ENCODE data around the gene DOCK7. TPM values are rescaled to one million over a fixed set of nuclear protein-coding genes. Genes with fewer than 3 reads are reported as not detected.

Gene DOCK7
- total RNA-seq, 1 donor from 2014 or later = 40.6 TPM

- DNase-seq (ENCODE audit: low read depth) = no peak
- H3K27me3 ChIP-seq (ENCODE audit: control insufficient read depth, insufficient read depth, low read length) = no peaks in the 10 kb centered on the region
- H3K36me3 ChIP-seq (ENCODE audit: control insufficient read depth, insufficient read depth, low read length) = no peaks in the 10 kb centered on the region
- no peak overlapping the region for H3K4me3 ChIP-seq (ENCODE audit: low read depth, low read length)
- TF ChIP-seq, protein P1, sequence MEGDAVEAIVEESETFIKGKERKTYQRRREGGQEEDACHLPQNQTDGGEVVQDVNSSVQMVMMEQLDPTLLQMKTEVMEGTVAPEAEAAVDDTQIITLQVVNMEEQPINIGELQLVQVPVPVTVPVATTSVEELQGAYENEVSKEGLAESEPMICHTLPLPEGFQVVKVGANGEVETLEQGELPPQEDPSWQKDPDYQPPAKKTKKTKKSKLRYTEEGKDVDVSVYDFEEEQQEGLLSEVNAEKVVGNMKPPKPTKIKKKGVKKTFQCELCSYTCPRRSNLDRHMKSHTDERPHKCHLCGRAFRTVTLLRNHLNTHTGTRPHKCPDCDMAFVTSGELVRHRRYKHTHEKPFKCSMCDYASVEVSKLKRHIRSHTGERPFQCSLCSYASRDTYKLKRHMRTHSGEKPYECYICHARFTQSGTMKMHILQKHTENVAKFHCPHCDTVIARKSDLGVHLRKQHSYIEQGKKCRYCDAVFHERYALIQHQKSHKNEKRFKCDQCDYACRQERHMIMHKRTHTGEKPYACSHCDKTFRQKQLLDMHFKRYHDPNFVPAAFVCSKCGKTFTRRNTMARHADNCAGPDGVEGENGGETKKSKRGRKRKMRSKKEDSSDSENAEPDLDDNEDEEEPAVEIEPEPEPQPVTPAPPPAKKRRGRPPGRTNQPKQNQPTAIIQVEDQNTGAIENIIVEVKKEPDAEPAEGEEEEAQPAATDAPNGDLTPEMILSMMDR (IDR thresholded peaks at IDR 0.05; ENCODE audit: insufficient read depth, low read length, poor library complexity, severe bottlenecking) = no peak
Measured at GRCh38 chr1:62481681-62482080, 206.5 kb downstream of the DOCK7 start.

DNA sequence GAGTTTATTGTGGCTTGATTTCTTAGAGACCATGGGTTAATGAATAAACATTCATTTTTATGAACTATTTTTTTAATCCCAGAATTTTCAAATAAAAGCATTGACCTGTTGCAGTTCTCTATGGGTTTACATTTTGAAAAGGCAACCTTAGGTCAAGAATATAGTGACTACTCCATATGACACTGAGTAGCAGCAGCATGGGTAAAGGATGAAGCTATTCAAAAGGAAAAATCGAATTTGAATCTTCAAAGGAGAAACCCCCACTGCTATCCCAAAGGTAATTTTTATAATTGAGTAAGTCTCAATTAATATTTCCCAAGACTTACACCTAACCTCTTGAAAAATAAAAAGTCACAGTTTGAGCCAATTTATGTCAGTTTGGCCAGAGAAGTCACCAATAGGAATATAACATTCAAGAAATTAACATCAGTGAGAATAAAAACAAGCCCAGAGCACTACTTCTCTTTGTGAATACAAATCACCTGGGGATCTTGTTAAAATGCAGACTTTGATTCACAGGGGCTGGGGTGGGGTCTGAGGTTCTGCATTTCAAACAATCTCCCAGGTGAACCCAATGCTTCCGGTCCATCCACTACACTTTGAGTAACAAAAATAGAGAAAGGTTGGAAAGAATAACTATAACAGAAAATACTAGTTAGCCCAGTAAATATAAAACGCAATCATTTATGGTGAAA is 211.5 kb downstream of the DOCK7 start:
- no peaks in the 10 kb centered on the region for H3K36me3 ChIP-seq (ENCODE audit: control insufficient read depth, insufficient read depth, low read length)
- no peaks in the 10 kb centered on the region for H3K27me3 ChIP-seq (ENCODE audit: control insufficient read depth, insufficient read depth, low read length)
- TF ChIP-seq, protein P1 (IDR thresholded peaks at IDR 0.05; ENCODE audit: insufficient read depth, low read length, poor library complexity, severe bottlenecking) = no peak
- no peak overlapping the region for H3K4me3 ChIP-seq (ENCODE audit: low read depth, low read length)
- DNase-seq (ENCODE audit: low read depth) = no peak

DNA sequence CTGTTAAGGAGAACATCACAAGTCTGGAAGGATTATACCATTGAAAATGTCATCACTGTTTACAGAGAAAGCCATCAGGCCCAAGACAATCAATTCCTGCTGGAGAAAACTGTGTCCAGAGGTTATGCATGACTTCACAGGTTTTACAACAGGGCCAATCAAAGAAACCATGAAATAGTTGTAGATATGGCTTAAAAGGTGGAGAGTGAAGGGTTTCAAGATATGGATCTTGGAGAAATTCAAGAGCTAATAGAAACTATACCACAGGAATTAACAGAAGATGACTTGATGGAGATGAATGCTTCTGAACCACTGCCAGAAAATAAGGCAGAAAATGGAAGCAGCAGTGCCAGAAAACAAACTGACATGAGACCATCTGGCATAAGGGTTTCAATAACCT is 221.1 kb downstream of the DOCK7 start:
- no peak overlapping the region for H3K4me3 ChIP-seq (ENCODE audit: low read depth, low read length)
- DNase-seq (ENCODE audit: low read depth) = no peak
- TF ChIP-seq, protein P1 (IDR thresholded peaks at IDR 0.05; ENCODE audit: insufficient read depth, low read length, poor library complexity, severe bottlenecking) = no peak

DNA sequence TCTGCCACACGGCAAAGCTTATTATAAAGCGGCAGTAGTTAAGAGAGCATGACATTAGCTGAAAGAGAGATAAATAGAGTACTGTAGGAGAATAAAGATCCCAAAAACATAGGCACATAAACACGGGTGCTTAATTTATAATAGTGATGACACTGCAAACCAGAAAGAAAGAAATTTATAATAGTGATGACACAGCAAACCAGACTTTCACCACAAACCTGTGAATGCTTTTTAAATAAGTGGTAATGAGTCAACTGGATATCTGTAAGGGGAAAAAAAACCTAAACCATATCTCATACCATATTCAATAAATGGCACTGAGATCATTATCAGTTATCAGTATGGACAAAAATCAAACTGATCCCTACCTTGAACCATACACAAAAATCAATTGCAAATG is 225.8 kb downstream of the DOCK7 start:
- TF ChIP-seq, protein P1 (IDR thresholded peaks at IDR 0.05; ENCODE audit: insufficient read depth, low read length, poor library complexity, severe bottlenecking) = no peak
- H3K4me3 ChIP-seq (ENCODE audit: low read depth, low read length) = no peak overlapping the region
- no peaks in the 10 kb centered on the region for H3K36me3 ChIP-seq (ENCODE audit: control insufficient read depth, insufficient read depth, low read length)
- no peak for DNase-seq (ENCODE audit: low read depth)
- no peaks in the 10 kb centered on the region for H3K27me3 ChIP-seq (ENCODE audit: control insufficient read depth, insufficient read depth, low read length)

More for the DNA sequence above, 221.1 kb downstream of the DOCK7 start:
- Histone ChIP-seq H3K27me3 (ENCODE audit: control insufficient read depth, insufficient read depth, low read length) (no peaks in the 10 kb centered on the region), H3K36me3 (ENCODE audit: control insufficient read depth, insufficient read depth, low read length) (no peaks in the 10 kb centered on the region)

DNA sequence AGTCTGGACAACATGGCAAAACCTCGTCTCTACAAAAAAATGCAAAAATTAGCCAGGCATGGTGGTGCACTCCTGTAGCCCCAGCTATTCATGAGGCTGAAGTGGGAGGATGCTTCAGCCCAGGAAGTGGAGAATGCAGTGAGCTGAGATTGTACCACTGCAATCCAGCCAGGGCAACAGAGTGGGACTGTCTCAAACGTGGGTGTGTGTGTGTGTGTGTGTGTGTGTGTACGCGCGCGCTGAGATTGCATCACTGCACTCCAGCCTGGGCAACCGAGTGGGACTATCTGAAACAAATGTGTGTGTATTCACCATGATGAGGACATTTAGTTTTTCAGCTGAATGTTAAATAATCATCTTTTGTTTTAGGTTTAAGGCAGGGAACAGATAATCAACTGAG is 230.2 kb downstream of the DOCK7 start:
- H3K27me3 ChIP-seq (ENCODE audit: control insufficient read depth, insufficient read depth, low read length) = no peaks in the 10 kb centered on the region
- no peak overlapping the region for H3K4me3 ChIP-seq (ENCODE audit: low read depth, low read length)
- H3K36me3 ChIP-seq (ENCODE audit: control insufficient read depth, insufficient read depth, low read length) = no peaks in the 10 kb centered on the region
- DNase-seq (ENCODE audit: low read depth) = no peak
- TF ChIP-seq, protein P1 (IDR thresholded peaks at IDR 0.05; ENCODE audit: insufficient read depth, low read length, poor library complexity, severe bottlenecking) = no peak

- Histone ChIP-seq H3K36me3 (ENCODE audit: control insufficient read depth, insufficient read depth, low read length) (no peaks in the 10 kb centered on the region), H3K27me3 (ENCODE audit: control insufficient read depth, insufficient read depth, low read length) (no peaks in the 10 kb centered on the region), H3K4me3 (ENCODE audit: low read depth, low read length) (no peak overlapping the region)
- DNase-seq (ENCODE audit: low read depth) = no peak
- TF ChIP-seq, protein P1 (IDR thresholded peaks at IDR 0.05; ENCODE audit: insufficient read depth, low read length, poor library complexity, severe bottlenecking) = no peak
Measured at GRCh38 chr1:62452951-62453350, 235.2 kb downstream of the DOCK7 start.

All from kidney epithelial cell (primary cell).